Measurements from ENCODE around the gene LHFPL6.

LHFPL6 gene

DNA sequence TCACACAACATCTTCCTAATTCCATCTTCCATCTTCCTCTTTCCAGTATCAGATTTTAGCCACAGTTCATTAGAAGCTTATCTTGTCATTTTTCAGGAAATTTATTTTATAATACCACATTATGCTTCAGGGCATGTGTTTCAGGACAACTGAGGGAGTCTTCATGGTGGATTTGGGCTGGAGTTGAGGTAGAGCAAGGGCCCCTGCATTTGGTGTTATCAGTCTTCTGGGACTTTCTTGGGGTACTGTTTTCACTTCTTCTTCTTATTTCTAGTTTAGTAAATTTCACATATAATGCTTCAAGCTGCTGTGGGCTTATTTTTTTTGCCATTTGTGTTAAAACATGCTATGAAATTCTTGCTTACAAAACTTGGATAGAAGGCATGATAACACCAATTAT, 188.7 kb downstream of the LHFPL6 start:
- H2BK12ac ChIP-seq (ENCODE audit: low read length), result no peak overlapping the region

GRCh38 chr13:39411511-39411910, 191.5 kb downstream of the LHFPL6 start:
- Histone ChIP-seq H3K9ac (ENCODE audit: low read length) (no peak overlapping the region), H2AK5ac (ENCODE audit: low read length) (no peak overlapping the region), H2BK120ac (ENCODE audit: insufficient read depth, low read length, poor library complexity) (no peak overlapping the region), H2AFZ (ENCODE audit: insufficient read depth, low read length, poor library complexity) (no peak overlapping the region), H3K79me1 (ENCODE audit: low read length) (no peaks in the 10 kb centered on the region), H4K91ac (ENCODE audit: low read depth, low read length) (no peak overlapping the region), H3K18ac (ENCODE audit: low read length) (no peak overlapping the region), H2BK12ac (ENCODE audit: low read length) (no peak overlapping the region), H3K23ac (ENCODE audit: low read length) (no peak overlapping the region), H4K12ac (ENCODE audit: low read depth, low read length) (no peak overlapping the region), H3K4me3 (ENCODE audit: low read depth, low read length) (no peak overlapping the region), H3K4me2 (ENCODE audit: low read length) (no peak overlapping the region), H3K36me3 (ENCODE audit: control insufficient read depth in 1 of 2, insufficient read depth in 2 of 2, low read length in 2 of 2) (no peaks in the 10 kb centered on the region), H4K8ac (ENCODE audit: low read depth, low read length) (no peak overlapping the region), H3K4me1 (ENCODE audit: control insufficient read depth in 1 of 2, insufficient read depth in 2 of 2, low read length in 2 of 2) (no peaks in the 10 kb centered on the region), H3K9me3 (ENCODE audit: insufficient read depth, low read depth, low read length) (no peaks in the 10 kb centered on the region), H3K4ac (ENCODE audit: low read depth, low read length) (no peak overlapping the region), H2BK5ac (ENCODE audit: low read depth, low read length, poor library complexity) (no peak overlapping the region), H3K14ac (ENCODE audit: low read length) (no peak overlapping the region), H3K79me2 (ENCODE audit: control insufficient read depth, insufficient read depth, low read length, poor library complexity) (no peaks in the 10 kb centered on the region), H3K27ac (ENCODE audit: low read depth, low read length) (no peak overlapping the region), H3K27me3 (ENCODE audit: insufficient read depth, low read length) (no peaks in the 10 kb centered on the region)
- peak; percentile 34 to 78 for DNase-seq
- WGBS (ENCODE audit: extremely low coverage, insufficient coverage, insufficient read length), result no CpG with 5 or more reads among the region's 3 CpGs

More for the DNA sequence above, 188.7 kb downstream of the LHFPL6 start:
- Histone ChIP-seq H3K79me1 (ENCODE audit: low read length) (no peaks in the 10 kb centered on the region), H4K91ac (ENCODE audit: low read depth, low read length) (no peak overlapping the region), H4K12ac (ENCODE audit: low read depth, low read length) (no peak overlapping the region), H2BK5ac (ENCODE audit: low read depth, low read length, poor library complexity) (no peak overlapping the region), H3K9ac (ENCODE audit: low read length) (no peak overlapping the region), H3K27me3 (ENCODE audit: insufficient read depth, low read length) (no peaks in the 10 kb centered on the region), H3K14ac (ENCODE audit: low read length) (no peak overlapping the region), H4K8ac (ENCODE audit: low read depth, low read length) (no peak overlapping the region), H3K4me1 (ENCODE audit: control insufficient read depth in 1 of 2, insufficient read depth in 2 of 2, low read length in 2 of 2) (peaks cover 2% of the 10 kb centered on the region in 2 experiments), H3K36me3 (ENCODE audit: control insufficient read depth in 1 of 2, insufficient read depth in 2 of 2, low read length in 2 of 2) (no peaks in the 10 kb centered on the region), H3K79me2 (ENCODE audit: control insufficient read depth, insufficient read depth, low read length, poor library complexity) (no peaks in the 10 kb centered on the region), H3K9me3 (ENCODE audit: insufficient read depth, low read depth, low read length) (no peaks in the 10 kb centered on the region), H2AK5ac (ENCODE audit: low read length) (no peak overlapping the region), H3K23ac (ENCODE audit: low read length) (no peak overlapping the region), H2AFZ (ENCODE audit: insufficient read depth, low read length, poor library complexity) (no peak overlapping the region), H2BK120ac (ENCODE audit: insufficient read depth, low read length, poor library complexity) (no peak overlapping the region), H3K4me2 (ENCODE audit: low read length) (no peak overlapping the region), H3K4me3 (ENCODE audit: low read depth, low read length) (no peak overlapping the region), H3K4ac (ENCODE audit: low read depth, low read length) (no peak overlapping the region), H3K18ac (ENCODE audit: low read length) (no peak overlapping the region), H3K27ac (ENCODE audit: low read depth, low read length) (no peak overlapping the region)
- DNase-seq, result no peak

DNA sequence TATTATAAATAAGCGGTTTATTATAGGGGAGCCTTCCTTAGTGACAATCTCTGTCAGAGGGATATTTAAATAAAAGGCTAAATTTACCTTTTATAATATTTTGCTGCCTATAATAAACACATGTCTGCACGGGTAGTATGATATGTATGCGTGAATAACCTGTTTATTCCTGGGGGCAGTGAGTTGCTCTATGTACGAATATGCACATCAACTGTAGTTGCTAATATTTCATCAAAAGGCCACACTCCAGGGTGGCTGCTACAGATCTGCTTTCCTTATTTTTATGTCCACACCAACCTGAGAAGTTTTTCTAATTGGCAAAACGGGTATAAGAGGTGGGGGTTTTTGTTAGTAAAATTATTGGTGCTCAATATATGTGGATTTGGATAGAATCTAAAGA, 192.0 kb downstream of the LHFPL6 start:
- Histone ChIP-seq H3K36me3 (ENCODE audit: control insufficient read depth in 1 of 2, insufficient read depth in 2 of 2, low read length in 2 of 2) (no peaks in the 10 kb centered on the region), H3K9me3 (ENCODE audit: insufficient read depth, low read depth, low read length) (no peaks in the 10 kb centered on the region), H3K18ac (ENCODE audit: low read length) (no peak overlapping the region), H3K4ac (ENCODE audit: low read depth, low read length) (no peak overlapping the region), H2AK5ac (ENCODE audit: low read length) (no peak overlapping the region), H4K8ac (ENCODE audit: low read depth, low read length) (no peak overlapping the region), H3K79me2 (ENCODE audit: control insufficient read depth, insufficient read depth, low read length, poor library complexity) (no peaks in the 10 kb centered on the region), H2BK120ac (ENCODE audit: insufficient read depth, low read length, poor library complexity) (no peak overlapping the region), H3K27ac (ENCODE audit: low read depth, low read length) (no peak overlapping the region), H4K12ac (ENCODE audit: low read depth, low read length) (no peak overlapping the region), H3K27me3 (ENCODE audit: insufficient read depth, low read length) (no peaks in the 10 kb centered on the region), H3K4me1 (ENCODE audit: control insufficient read depth in 1 of 2, insufficient read depth in 2 of 2, low read length in 2 of 2) (peaks cover 0 to under 1% of the 10 kb centered on the region in 2 experiments), H2AFZ (ENCODE audit: insufficient read depth, low read length, poor library complexity) (no peak overlapping the region), H3K4me3 (ENCODE audit: low read depth, low read length) (no peak overlapping the region), H2BK12ac (ENCODE audit: low read length) (no peak overlapping the region), H3K23ac (ENCODE audit: low read length) (no peak overlapping the region), H3K9ac (ENCODE audit: low read length) (no peak overlapping the region), H3K14ac (ENCODE audit: low read length) (no peak overlapping the region), H3K4me2 (ENCODE audit: low read length) (no peak overlapping the region), H3K79me1 (ENCODE audit: low read length) (no peaks in the 10 kb centered on the region), H2BK5ac (ENCODE audit: low read depth, low read length, poor library complexity) (no peak overlapping the region), H4K91ac (ENCODE audit: low read depth, low read length) (no peak overlapping the region)
- DNase-seq, result no peak
- no CpG with 5 or more reads among the region's 5 CpGs for whole genome bisulfite sequencing (ENCODE audit: extremely low coverage, insufficient coverage, insufficient read length)

GRCh38 chr13:39410096-39410901, 192.7 kb downstream of the LHFPL6 start:
- WGBS (ENCODE audit: extremely low coverage, insufficient coverage, insufficient read length), result no CpG with 5 or more reads among the region's 2 CpGs
- H2AK5ac ChIP-seq (ENCODE audit: low read length), result no peak overlapping the region

More at GRCh38 chr13:39410096-39410901, 192.7 kb downstream of the LHFPL6 start:
- no peak overlapping the region for H2BK120ac ChIP-seq (ENCODE audit: insufficient read depth, low read length, poor library complexity)
- H3K36me3 ChIP-seq (ENCODE audit: control insufficient read depth in 1 of 2, insufficient read depth in 2 of 2, low read length in 2 of 2), result no peaks in the 10 kb centered on the region
- no peak overlapping the region for H3K14ac ChIP-seq (ENCODE audit: low read length)
- no peaks in the 10 kb centered on the region for H3K9me3 ChIP-seq (ENCODE audit: insufficient read depth, low read depth, low read length)
- no peaks in the 10 kb centered on the region for H3K27me3 ChIP-seq (ENCODE audit: insufficient read depth, low read length)
- DNase-seq, result peak in 1 of 2 donors; percentile 78
- no peak overlapping the region for H3K23ac ChIP-seq (ENCODE audit: low read length)
- H4K12ac ChIP-seq (ENCODE audit: low read depth, low read length), result no peak overlapping the region
- no peak overlapping the region for H3K27ac ChIP-seq (ENCODE audit: low read depth, low read length)
- H3K4me3 ChIP-seq (ENCODE audit: low read depth, low read length), result no peak overlapping the region
- H3K79me1 ChIP-seq (ENCODE audit: low read length), result no peaks in the 10 kb centered on the region
- H3K4me2 ChIP-seq (ENCODE audit: low read length), result no peak overlapping the region
- H3K18ac ChIP-seq (ENCODE audit: low read length), result no peak overlapping the region
- no peak overlapping the region for H3K4ac ChIP-seq (ENCODE audit: low read depth, low read length)
- no peaks in the 10 kb centered on the region for H3K79me2 ChIP-seq (ENCODE audit: control insufficient read depth, insufficient read depth, low read length, poor library complexity)
- no peak overlapping the region for H2BK12ac ChIP-seq (ENCODE audit: low read length)
- no peak overlapping the region for H4K8ac ChIP-seq (ENCODE audit: low read depth, low read length)
- H3K9ac ChIP-seq (ENCODE audit: low read length), result no peak overlapping the region
- H4K91ac ChIP-seq (ENCODE audit: low read depth, low read length), result no peak overlapping the region
- peaks cover 1 to 2% of the 10 kb centered on the region in 2 experiments for H3K4me1 ChIP-seq (ENCODE audit: control insufficient read depth in 1 of 2, insufficient read depth in 2 of 2, low read length in 2 of 2)
- H2AFZ ChIP-seq (ENCODE audit: insufficient read depth, low read length, poor library complexity), result no peak overlapping the region
- no peak overlapping the region for H2BK5ac ChIP-seq (ENCODE audit: low read depth, low read length, poor library complexity)

Data from trophoblast cell (in vitro differentiated cells and primary cell).